ENCODE data around the gene PMFBP1. TPM values are rescaled to one million over a fixed set of nuclear protein-coding genes. Genes with fewer than 3 reads are reported as not detected.

The PMFBP1 gene
- polyA plus RNA-seq, 1 of the 3 experiments (the other 2 are of a cell fraction), result 0.16 TPM

DNA sequence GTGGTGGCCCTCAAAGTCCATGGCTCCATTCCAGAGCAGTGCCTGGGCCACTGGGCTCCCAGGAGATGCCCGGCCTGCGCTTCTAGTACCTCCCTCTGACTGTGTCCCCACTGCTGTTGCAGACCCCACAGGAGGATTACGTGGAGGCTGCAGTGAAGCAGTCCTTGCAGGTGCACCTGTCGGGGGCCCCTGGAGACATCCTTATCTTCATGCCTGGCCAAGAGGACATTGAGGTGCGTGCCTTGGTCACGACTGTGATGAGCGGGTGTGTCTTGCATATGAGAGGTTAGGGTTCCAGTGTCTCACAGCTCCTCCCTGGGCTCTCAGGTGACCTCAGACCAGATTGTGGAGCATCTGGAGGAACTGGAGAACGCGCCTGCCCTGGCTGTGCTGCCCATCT is 67.0 kb downstream of the PMFBP1 start:
- no peak overlapping the region for H3K4me2 ChIP-seq
- DNase-seq, result no peak
- TF ChIP-seq NFIC (IDR thresholded peaks at IDR 0.05; ENCODE audit: borderline replicate concordance), result no peak
- no peak for TF ChIP-seq TCF12 (IDR thresholded peaks at IDR 0.05)
- TF ChIP-seq GABPA (IDR thresholded peaks at IDR 0.05; ENCODE audit: low read depth), result no peak
- no peak for TF ChIP-seq ELF1 (IDR thresholded peaks at IDR 0.05)
- TF ChIP-seq JUND (IDR thresholded peaks at IDR 0.05), result no peak
- no peak for TF ChIP-seq YY1 (IDR thresholded peaks at IDR 0.05; ENCODE audit: low read depth)
- no peak for TF ChIP-seq POLR2AphosphoS5 (IDR thresholded peaks at IDR 0.05; ENCODE audit: low read depth, low read length)
- no peak for TF ChIP-seq RCOR1 (IDR thresholded peaks at IDR 0.05; ENCODE audit: low read length)
- TF ChIP-seq, protein P1, sequence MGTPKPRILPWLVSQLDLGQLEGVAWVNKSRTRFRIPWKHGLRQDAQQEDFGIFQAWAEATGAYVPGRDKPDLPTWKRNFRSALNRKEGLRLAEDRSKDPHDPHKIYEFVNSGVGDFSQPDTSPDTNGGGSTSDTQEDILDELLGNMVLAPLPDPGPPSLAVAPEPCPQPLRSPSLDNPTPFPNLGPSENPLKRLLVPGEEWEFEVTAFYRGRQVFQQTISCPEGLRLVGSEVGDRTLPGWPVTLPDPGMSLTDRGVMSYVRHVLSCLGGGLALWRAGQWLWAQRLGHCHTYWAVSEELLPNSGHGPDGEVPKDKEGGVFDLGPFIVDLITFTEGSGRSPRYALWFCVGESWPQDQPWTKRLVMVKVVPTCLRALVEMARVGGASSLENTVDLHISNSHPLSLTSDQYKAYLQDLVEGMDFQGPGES (IDR thresholded peaks at IDR 0.05; ENCODE audit: low read depth, low read length), result no peak
- TF ChIP-seq FOSL2 (IDR thresholded peaks at IDR 0.05; ENCODE audit: borderline replicate concordance, low read depth), result no peak
- TF ChIP-seq MEF2A (IDR thresholded peaks at IDR 0.05; ENCODE audit: borderline replicate concordance, low read depth), result no peak
- TF ChIP-seq MXI1 (IDR thresholded peaks at IDR 0.05; ENCODE audit: low read depth, low read length), result no peak
- TF ChIP-seq, protein P2, sequence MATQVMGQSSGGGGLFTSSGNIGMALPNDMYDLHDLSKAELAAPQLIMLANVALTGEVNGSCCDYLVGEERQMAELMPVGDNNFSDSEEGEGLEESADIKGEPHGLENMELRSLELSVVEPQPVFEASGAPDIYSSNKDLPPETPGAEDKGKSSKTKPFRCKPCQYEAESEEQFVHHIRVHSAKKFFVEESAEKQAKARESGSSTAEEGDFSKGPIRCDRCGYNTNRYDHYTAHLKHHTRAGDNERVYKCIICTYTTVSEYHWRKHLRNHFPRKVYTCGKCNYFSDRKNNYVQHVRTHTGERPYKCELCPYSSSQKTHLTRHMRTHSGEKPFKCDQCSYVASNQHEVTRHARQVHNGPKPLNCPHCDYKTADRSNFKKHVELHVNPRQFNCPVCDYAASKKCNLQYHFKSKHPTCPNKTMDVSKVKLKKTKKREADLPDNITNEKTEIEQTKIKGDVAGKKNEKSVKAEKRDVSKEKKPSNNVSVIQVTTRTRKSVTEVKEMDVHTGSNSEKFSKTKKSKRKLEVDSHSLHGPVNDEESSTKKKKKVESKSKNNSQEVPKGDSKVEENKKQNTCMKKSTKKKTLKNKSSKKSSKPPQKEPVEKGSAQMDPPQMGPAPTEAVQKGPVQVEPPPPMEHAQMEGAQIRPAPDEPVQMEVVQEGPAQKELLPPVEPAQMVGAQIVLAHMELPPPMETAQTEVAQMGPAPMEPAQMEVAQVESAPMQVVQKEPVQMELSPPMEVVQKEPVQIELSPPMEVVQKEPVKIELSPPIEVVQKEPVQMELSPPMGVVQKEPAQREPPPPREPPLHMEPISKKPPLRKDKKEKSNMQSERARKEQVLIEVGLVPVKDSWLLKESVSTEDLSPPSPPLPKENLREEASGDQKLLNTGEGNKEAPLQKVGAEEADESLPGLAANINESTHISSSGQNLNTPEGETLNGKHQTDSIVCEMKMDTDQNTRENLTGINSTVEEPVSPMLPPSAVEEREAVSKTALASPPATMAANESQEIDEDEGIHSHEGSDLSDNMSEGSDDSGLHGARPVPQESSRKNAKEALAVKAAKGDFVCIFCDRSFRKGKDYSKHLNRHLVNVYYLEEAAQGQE (IDR thresholded peaks at IDR 0.05; ENCODE audit: low read depth, low read length), result no peak
- no peak for TF ChIP-seq SMC3 (IDR thresholded peaks at IDR 0.05; ENCODE audit: low read depth, low read length)
- H3K79me2 ChIP-seq (ENCODE audit: insufficient read depth), result no peaks in the 10 kb centered on the region
- 95% methylated on average over 7 of the region's 9 CpGs for WGBS (ENCODE audit: low lambda C conversion rate)
- no peaks in the 10 kb centered on the region for H3K9me3 ChIP-seq
- H3F3A ChIP-seq (replicated peaks; ENCODE audit: insufficient read depth), result no peaks in the 10 kb centered on the region
- H3K4me3 ChIP-seq (ENCODE audit: low read depth in 2 of 2, low read length in 1 of 2), result no peak overlapping the region
- H3K9ac ChIP-seq, result no peak overlapping the region
- H3K4me1 ChIP-seq (ENCODE audit: control insufficient read depth in 1 of 2, insufficient read depth in 2 of 2, low read depth in 1 of 2, low read length in 1 of 2), result no peaks in the 10 kb centered on the region
- H3K9me2 ChIP-seq, result no peaks in the 10 kb centered on the region
- CTCF ChIA-PET, result no interaction called here
- H4K20me1 ChIP-seq (ENCODE audit: insufficient read depth), result no peaks in the 10 kb centered on the region
- no peaks in the 10 kb centered on the region for H3K27me3 ChIP-seq (ENCODE audit: insufficient read depth)
- H2AFZ ChIP-seq (ENCODE audit: low read depth), result no peak overlapping the region
- POLR2A ChIA-PET, result no interaction called here
- no peak overlapping the region for H3K27ac ChIP-seq (ENCODE audit: low read depth in 2 of 2, low read length in 1 of 2)
- H3K36me3 ChIP-seq (replicated peaks in 1 of 2; ENCODE audit: control insufficient read depth in 1 of 2, insufficient read depth in 2 of 2, low read length in 1 of 2), result peaks cover 34 to 98% of the 10 kb centered on the region in 2 experiments

DNA sequence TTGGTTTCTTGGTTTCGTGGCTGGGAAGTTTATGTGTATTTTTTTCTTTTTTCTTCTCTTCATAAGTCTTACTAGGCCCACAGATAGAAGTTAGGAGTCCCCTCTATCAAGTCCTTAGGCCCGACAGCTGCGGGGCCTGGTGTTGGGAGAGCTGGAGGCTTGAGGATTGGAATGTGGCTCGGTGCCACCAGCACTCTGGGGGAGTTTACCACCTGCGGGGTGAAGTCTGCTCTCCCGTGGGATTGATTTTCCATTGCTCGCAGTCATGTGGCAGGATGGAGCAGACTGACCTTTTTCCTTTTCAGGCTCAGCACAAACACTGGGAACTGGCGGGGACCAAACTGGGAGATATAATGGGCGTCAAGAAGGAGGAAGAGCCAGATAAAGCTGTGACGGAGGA is 70.8 kb downstream of the PMFBP1 start:
- CTCF ChIA-PET, result interaction anchor here (8.3 kb wide), 1 partner anchor 33 kb away, joined by 48 read pairs; no protein-coding TSS in a partner anchor
- H3K36me3 ChIP-seq (replicated peaks in 1 of 2; ENCODE audit: control insufficient read depth in 1 of 2, insufficient read depth in 2 of 2, low read length in 1 of 2), result peaks cover 39 to 94% of the 10 kb centered on the region in 2 experiments
- 93% methylated on average over 10 of the region's 10 CpGs for WGBS (ENCODE audit: low lambda C conversion rate)
- TF ChIP-seq EZH2phosphoT487 (IDR thresholded peaks at IDR 0.05; ENCODE audit: borderline replicate concordance, low read depth), result no peak
- TF ChIP-seq MXI1 (IDR thresholded peaks at IDR 0.05; ENCODE audit: low read depth, low read length), result no peak
- no peak for TF ChIP-seq MEF2A (IDR thresholded peaks at IDR 0.05; ENCODE audit: borderline replicate concordance, low read depth)
- TF ChIP-seq YY1 (IDR thresholded peaks at IDR 0.05; ENCODE audit: low read depth), result no peak
- no peak for TF ChIP-seq EP300 (IDR thresholded peaks at IDR 0.05; ENCODE audit: borderline replicate concordance in 1 of 2, low read depth in 1 of 2, low read length in 1 of 2)
- TF ChIP-seq, protein P3, sequence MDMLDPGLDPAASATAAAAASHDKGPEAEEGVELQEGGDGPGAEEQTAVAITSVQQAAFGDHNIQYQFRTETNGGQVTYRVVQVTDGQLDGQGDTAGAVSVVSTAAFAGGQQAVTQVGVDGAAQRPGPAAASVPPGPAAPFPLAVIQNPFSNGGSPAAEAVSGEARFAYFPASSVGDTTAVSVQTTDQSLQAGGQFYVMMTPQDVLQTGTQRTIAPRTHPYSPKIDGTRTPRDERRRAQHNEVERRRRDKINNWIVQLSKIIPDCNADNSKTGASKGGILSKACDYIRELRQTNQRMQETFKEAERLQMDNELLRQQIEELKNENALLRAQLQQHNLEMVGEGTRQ (IDR thresholded peaks at IDR 0.05; ENCODE audit: borderline replicate concordance, low read depth, low read length), result no peak
- TF ChIP-seq, protein P4, sequence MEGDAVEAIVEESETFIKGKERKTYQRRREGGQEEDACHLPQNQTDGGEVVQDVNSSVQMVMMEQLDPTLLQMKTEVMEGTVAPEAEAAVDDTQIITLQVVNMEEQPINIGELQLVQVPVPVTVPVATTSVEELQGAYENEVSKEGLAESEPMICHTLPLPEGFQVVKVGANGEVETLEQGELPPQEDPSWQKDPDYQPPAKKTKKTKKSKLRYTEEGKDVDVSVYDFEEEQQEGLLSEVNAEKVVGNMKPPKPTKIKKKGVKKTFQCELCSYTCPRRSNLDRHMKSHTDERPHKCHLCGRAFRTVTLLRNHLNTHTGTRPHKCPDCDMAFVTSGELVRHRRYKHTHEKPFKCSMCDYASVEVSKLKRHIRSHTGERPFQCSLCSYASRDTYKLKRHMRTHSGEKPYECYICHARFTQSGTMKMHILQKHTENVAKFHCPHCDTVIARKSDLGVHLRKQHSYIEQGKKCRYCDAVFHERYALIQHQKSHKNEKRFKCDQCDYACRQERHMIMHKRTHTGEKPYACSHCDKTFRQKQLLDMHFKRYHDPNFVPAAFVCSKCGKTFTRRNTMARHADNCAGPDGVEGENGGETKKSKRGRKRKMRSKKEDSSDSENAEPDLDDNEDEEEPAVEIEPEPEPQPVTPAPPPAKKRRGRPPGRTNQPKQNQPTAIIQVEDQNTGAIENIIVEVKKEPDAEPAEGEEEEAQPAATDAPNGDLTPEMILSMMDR (IDR thresholded peaks at IDR 0.05), result no peak
- TF ChIP-seq RAD21 (IDR thresholded peaks at IDR 0.05; ENCODE audit: low read length), result no peak
- TF ChIP-seq, protein P5, sequence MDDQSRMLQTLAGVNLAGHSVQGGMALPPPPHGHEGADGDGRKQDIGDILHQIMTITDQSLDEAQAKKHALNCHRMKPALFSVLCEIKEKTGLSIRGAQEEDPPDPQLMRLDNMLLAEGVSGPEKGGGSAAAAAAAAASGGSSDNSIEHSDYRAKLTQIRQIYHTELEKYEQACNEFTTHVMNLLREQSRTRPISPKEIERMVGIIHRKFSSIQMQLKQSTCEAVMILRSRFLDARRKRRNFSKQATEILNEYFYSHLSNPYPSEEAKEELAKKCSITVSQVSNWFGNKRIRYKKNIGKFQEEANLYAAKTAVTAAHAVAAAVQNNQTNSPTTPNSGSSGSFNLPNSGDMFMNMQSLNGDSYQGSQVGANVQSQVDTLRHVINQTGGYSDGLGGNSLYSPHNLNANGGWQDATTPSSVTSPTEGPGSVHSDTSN (IDR thresholded peaks at IDR 0.05), result no peak
- TF ChIP-seq POLR2AphosphoS5 (IDR thresholded peaks at IDR 0.05; ENCODE audit: low read depth, low read length), result no peak
- no peak for TF ChIP-seq GABPA (IDR thresholded peaks at IDR 0.05; ENCODE audit: low read depth)
- no peak for TF ChIP-seq SIN3A (IDR thresholded peaks at IDR 0.05; ENCODE audit: borderline replicate concordance, low read depth, low read length)

More for the DNA sequence above, 70.8 kb downstream of the PMFBP1 start:
- no peak for DNase-seq
- Histone ChIP-seq H2AFZ (ENCODE audit: low read depth) (no peak overlapping the region), H3K27ac (ENCODE audit: low read depth in 2 of 2, low read length in 1 of 2) (no peak overlapping the region), H3K27me3 (ENCODE audit: insufficient read depth) (no peaks in the 10 kb centered on the region), H3K9me3 (no peaks in the 10 kb centered on the region), H3K79me2 (ENCODE audit: insufficient read depth) (peaks cover 6% of the 10 kb centered on the region), H3K9ac (no peak overlapping the region), H3K4me3 (ENCODE audit: low read depth in 2 of 2, low read length in 1 of 2) (no peak overlapping the region), H3K4me2 (no peak overlapping the region), H3K4me1 (ENCODE audit: control insufficient read depth in 1 of 2, insufficient read depth in 2 of 2, low read depth in 1 of 2, low read length in 1 of 2) (no peaks in the 10 kb centered on the region), H3K9me2 (no peaks in the 10 kb centered on the region), H4K20me1 (ENCODE audit: insufficient read depth) (0 out of 2 replicates have a peak, but pooled peaks cover 5% of the 10 kb centered on the region), H3F3A (replicated peaks; ENCODE audit: insufficient read depth) (no peaks in the 10 kb centered on the region)
- POLR2A ChIA-PET, result no interaction called here
